Choroid plexus epithelial cell (primary cell): ENCODE measurements around the gene CD36.

Source experiments
- DNase-seq: peaks from one replicate; pipeline ENCODE4 v3.0.0-alpha.2; 2010; ENCODE audit warnings: low read depth
- H3K4me3 ChIP-seq: 2 replicates; pipeline ENCODE4 v1.5.1; 2011; ENCODE audit warnings: low read depth, mild to moderate bottlenecking, control low read depth, low read length, moderate library complexity
- TF ChIP-seq, protein P1 (sequence below): conservative IDR thresholded peaks from 2 replicates; pipeline ENCODE4 v1.5.1; 2011; ENCODE audit warnings: low read depth, mild to moderate bottlenecking, control low read depth, inconsistent platforms, low read length, moderate library complexity

The CD36 gene

GRCh38 chr7:80632139-80632538 lies 6.3 kb upstream of the CD36 start:
- no peak overlapping the region for H3K4me3 ChIP-seq
- no peak for DNase-seq
- TF ChIP-seq, protein P1, sequence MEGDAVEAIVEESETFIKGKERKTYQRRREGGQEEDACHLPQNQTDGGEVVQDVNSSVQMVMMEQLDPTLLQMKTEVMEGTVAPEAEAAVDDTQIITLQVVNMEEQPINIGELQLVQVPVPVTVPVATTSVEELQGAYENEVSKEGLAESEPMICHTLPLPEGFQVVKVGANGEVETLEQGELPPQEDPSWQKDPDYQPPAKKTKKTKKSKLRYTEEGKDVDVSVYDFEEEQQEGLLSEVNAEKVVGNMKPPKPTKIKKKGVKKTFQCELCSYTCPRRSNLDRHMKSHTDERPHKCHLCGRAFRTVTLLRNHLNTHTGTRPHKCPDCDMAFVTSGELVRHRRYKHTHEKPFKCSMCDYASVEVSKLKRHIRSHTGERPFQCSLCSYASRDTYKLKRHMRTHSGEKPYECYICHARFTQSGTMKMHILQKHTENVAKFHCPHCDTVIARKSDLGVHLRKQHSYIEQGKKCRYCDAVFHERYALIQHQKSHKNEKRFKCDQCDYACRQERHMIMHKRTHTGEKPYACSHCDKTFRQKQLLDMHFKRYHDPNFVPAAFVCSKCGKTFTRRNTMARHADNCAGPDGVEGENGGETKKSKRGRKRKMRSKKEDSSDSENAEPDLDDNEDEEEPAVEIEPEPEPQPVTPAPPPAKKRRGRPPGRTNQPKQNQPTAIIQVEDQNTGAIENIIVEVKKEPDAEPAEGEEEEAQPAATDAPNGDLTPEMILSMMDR, result no peak

DNA sequence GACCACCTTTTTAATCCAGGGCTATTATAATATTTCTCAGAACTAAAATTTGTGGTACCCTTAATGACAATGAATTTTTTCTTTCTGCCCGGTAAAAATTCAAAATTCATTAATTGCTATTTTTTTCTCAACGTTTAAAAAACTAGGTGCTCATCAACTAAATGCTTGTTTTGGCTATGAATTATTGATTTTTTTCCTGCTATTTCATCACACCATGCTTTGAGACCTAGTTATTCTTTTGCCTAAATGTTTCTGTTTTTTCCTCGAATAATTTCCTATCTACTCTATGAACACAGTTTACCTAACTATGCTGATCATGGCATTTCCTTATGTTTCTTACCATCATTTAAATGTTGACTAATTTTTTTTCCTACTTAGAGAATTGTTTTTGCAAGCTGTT lies 5.6 kb upstream of the CD36 start:
- DNase-seq, result no peak
- TF ChIP-seq, protein P1, result no peak
- H3K4me3 ChIP-seq, result no peak overlapping the region

GRCh38 chr7:80634505-80634904 lies 3.9 kb upstream of the CD36 start:
- DNase-seq, result peak; percentile 94
- TF ChIP-seq, protein P1, result no peak
- H3K4me3 ChIP-seq, result no peak overlapping the region

- TF ChIP-seq, protein P1, result no peak
- H3K4me3 ChIP-seq, result no peak overlapping the region
- DNase-seq, result no peak
Measured at GRCh38 chr7:80635533-80635932, 2.9 kb upstream of the CD36 start.

GRCh38 chr7:80635998-80636397 lies 2.4 kb upstream of the CD36 start:
- no peak for DNase-seq
- no peak overlapping the region for H3K4me3 ChIP-seq
- TF ChIP-seq, protein P1, result no peak

DNA sequence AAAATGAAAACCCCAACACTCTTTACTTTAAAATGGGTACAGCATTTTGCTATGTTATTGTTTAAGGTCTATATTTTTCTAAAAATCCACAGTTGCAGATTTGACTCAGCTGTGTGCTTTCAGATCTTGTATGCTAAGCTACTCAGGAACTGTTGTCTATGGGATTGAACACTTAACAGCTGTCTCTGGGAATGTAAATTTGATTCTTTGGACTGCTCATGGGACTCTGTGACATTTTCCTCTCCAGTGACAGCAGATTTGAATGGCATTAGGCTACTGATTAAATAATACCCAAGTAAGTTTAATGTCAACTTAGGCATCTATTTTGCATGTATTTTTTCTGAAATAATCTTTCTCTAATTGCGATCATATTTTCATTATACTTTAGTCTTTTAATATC lies 1.7 kb upstream of the CD36 start:
- no peak for DNase-seq
- no peak overlapping the region for H3K4me3 ChIP-seq
- TF ChIP-seq, protein P1, result no peak

DNA sequence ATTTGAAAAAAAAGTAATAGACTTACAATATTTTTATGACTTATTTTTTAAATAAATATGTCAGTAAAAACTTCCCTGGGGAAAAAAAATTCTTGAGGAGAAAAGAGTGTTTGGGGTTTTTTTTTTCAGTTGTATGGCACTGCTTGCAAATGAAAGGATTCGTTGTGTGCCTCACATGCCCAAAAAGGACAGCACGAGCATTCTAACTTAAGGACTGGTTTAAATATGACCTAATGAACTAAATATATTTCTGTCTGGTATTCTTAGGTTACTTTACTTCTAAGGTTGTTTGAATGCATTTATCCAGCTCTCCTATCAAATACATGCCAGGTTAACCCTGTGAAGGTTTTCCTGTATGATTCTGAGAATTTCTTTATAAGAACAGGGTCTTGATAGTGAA lies 988 bp upstream of the CD36 start:
- TF ChIP-seq, protein P1, result no peak
- DNase-seq, result no peak
- no peak overlapping the region for H3K4me3 ChIP-seq
